ENCODE measurements around the gene BHLHA15. TPM values are rescaled to one million over a fixed set of nuclear protein-coding genes. Genes with fewer than 3 reads are reported as not detected.

BHLHA15 gene
- total and polyA plus RNA-seq, 9 of the 15 experiments (the other 6 are each of a cell fraction or from before 2014, with no cell fraction given) = 0.22 to 2.0 (median 1.1) TPM; not detected in 4

DNA sequence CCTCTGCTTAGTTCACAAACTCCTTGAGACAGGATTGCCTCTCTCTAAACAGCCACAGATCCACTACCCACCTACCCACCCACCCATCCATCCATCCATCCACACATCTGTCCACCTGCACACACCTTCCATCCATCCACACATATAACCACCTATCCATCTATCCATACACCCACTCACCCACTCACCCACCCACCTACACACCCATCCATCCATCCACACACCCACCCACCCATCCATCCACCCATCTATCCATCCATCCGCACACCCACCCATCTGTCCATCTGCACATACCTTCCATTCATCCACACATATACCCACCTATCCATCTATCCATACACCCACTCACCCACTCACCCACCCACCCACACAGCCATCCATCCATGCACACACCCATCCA, 31.1 kb downstream of the BHLHA15 start:
- DNase-seq (ENCODE audit: extremely low read depth in 1 of 4, low spot score in 3 of 4) (no peak), ATAC-seq (no peak), FAIRE-seq (no peak)
- intact Hi-C loops (cut with micrococcal nuclease) (loop anchor here (5.0 kb wide), 1 partner anchor 75 kb away; no protein-coding TSS in a partner anchor), in situ Hi-C loops (cut with MboI) (no loop called here)
- Histone ChIP-seq H2AFZ (ENCODE audit: low read depth, low read length) (no peak overlapping the region), H3K27me3 (ENCODE audit: control insufficient read depth in 2 of 2, insufficient read depth in 2 of 2, low read length in 2 of 2) (no peaks in the 10 kb centered on the region), H3K4me2 (ENCODE audit: insufficient read depth, low read length) (no peak overlapping the region), H3K4me1 (replicated peaks in 1 of 2; ENCODE audit: control insufficient read depth in 2 of 2, insufficient read depth in 2 of 2, low read length in 2 of 2) (peaks cover 0 to 14% of the 10 kb centered on the region in 2 experiments; a peak in 2 of 5 replicates), H3K4me3 (no peak overlapping the region), H3K27ac (ENCODE audit: extremely low read depth, low read depth, low read length) (no peak overlapping the region), H3K79me2 (ENCODE audit: control insufficient read depth, insufficient read depth, low read length) (no peaks in the 10 kb centered on the region), H3K9ac (ENCODE audit: insufficient read depth in 1 of 2, low read depth in 2 of 2, low read length in 2 of 2) (no peak overlapping the region), H3K36me3 (ENCODE audit: control insufficient read depth, insufficient read depth, low read length) (no peaks in the 10 kb centered on the region), H4K20me1 (replicated peaks; ENCODE audit: control insufficient read depth, insufficient read depth, low read length) (no peaks in the 10 kb centered on the region), H3K9me3 (replicated peaks; ENCODE audit: control insufficient read depth, insufficient read depth, low read depth, low read length) (no peaks in the 10 kb centered on the region), H3K9me1 (ENCODE audit: control insufficient read depth, insufficient read depth, low read length) (no peaks in the 10 kb centered on the region)
- CTCF ChIA-PET (ENCODE audit: low intra/inter-chr PET ratio) = no interaction called here
- TF ChIP-seq, protein P1, sequence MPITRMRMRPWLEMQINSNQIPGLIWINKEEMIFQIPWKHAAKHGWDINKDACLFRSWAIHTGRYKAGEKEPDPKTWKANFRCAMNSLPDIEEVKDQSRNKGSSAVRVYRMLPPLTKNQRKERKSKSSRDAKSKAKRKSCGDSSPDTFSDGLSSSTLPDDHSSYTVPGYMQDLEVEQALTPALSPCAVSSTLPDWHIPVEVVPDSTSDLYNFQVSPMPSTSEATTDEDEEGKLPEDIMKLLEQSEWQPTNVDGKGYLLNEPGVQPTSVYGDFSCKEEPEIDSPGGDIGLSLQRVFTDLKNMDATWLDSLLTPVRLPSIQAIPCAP (CRISPR knock-in tag; IDR thresholded peaks at IDR 0.05; ENCODE audit: borderline replicate concordance) = no peak
- TF ChIP-seq, protein P2, sequence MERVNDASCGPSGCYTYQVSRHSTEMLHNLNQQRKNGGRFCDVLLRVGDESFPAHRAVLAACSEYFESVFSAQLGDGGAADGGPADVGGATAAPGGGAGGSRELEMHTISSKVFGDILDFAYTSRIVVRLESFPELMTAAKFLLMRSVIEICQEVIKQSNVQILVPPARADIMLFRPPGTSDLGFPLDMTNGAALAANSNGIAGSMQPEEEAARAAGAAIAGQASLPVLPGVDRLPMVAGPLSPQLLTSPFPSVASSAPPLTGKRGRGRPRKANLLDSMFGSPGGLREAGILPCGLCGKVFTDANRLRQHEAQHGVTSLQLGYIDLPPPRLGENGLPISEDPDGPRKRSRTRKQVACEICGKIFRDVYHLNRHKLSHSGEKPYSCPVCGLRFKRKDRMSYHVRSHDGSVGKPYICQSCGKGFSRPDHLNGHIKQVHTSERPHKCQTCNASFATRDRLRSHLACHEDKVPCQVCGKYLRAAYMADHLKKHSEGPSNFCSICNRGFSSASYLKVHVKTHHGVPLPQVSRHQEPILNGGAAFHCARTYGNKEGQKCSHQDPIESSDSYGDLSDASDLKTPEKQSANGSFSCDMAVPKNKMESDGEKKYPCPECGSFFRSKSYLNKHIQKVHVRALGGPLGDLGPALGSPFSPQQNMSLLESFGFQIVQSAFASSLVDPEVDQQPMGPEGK (CRISPR knock-in tag; IDR thresholded peaks at IDR 0.05; ENCODE audit: borderline replicate concordance) = no peak
- TF ChIP-seq PHB (CRISPR knock-in tag; IDR thresholded peaks at IDR 0.05) (no peak), MAZ (CRISPR knock-in tag; conservative IDR thresholded peaks at IDR 0.05 in 1 of 2, IDR thresholded peaks at IDR 0.05 in 1 of 2) (no peak), JUNB (CRISPR knock-in tag; conservative IDR thresholded peaks at IDR 0.05) (no peak), ARID1B (IDR thresholded peaks at IDR 0.05) (no peak), NFATC3 (IDR thresholded peaks at IDR 0.05) (no peak), HLTF (IDR thresholded peaks at IDR 0.05) (no peak), ASH1L (IDR thresholded peaks at IDR 0.05; ENCODE audit: borderline replicate concordance, low read depth, partially characterized antibody) (no peak)
- TF ChIP-seq, protein P3, sequence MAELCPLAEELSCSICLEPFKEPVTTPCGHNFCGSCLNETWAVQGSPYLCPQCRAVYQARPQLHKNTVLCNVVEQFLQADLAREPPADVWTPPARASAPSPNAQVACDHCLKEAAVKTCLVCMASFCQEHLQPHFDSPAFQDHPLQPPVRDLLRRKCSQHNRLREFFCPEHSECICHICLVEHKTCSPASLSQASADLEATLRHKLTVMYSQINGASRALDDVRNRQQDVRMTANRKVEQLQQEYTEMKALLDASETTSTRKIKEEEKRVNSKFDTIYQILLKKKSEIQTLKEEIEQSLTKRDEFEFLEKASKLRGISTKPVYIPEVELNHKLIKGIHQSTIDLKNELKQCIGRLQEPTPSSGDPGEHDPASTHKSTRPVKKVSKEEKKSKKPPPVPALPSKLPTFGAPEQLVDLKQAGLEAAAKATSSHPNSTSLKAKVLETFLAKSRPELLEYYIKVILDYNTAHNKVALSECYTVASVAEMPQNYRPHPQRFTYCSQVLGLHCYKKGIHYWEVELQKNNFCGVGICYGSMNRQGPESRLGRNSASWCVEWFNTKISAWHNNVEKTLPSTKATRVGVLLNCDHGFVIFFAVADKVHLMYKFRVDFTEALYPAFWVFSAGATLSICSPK (IDR thresholded peaks at IDR 0.05; ENCODE audit: borderline replicate concordance) = no peak
- no TSS peak for BruUV-seq (replicated peaks)
- POLR2A ChIA-PET = no interaction called here
- WGBS (ENCODE audit: insufficient coverage, low coverage, missing lambda C conversion rate) = no CpG with 5 or more reads among the region's 1 CpG

All from K562 (cell line).